Trophoblast cell (in vitro differentiated cells and primary cell): ENCODE results near the gene FAM135A.

ENCODE experiments used
- DNase-seq, 2 donors: peaks; one replicate each; pipeline ENCODE4 v3.0.0-alpha.2; 2016
- H2AFZ ChIP-seq: 2 replicates; pipeline ENCODE4 v1.6.1; 2013; ENCODE audit warnings: low read length, moderate library complexity, mild to moderate bottlenecking; ENCODE audit not compliant: insufficient read depth, poor library complexity
- H2AK5ac ChIP-seq: 2 replicates; pipeline ENCODE4 v1.6.1; 2013; ENCODE audit warnings: mild to moderate bottlenecking, low read length
- H2BK120ac ChIP-seq: 2 replicates; pipeline ENCODE4 v1.6.1; 2013; ENCODE audit warnings: low read length, mild to moderate bottlenecking, moderate library complexity; ENCODE audit not compliant: insufficient read depth, poor library complexity
- H2BK12ac ChIP-seq: 2 replicates; pipeline ENCODE4 v1.6.1; 2013; ENCODE audit warnings: mild to moderate bottlenecking, low read length, moderate library complexity
- H2BK5ac ChIP-seq: 2 replicates; pipeline ENCODE4 v1.6.1; 2013; ENCODE audit warnings: low read length, low read depth, moderate library complexity, mild to moderate bottlenecking; ENCODE audit not compliant: poor library complexity
- H3K14ac ChIP-seq: 2 replicates; pipeline ENCODE4 v1.6.1; 2013; ENCODE audit warnings: mild to moderate bottlenecking, low read length
- H3K18ac ChIP-seq: 2 replicates; pipeline ENCODE4 v1.6.1; 2013; ENCODE audit warnings: mild to moderate bottlenecking, low read length
- H3K23ac ChIP-seq: 2 replicates; pipeline ENCODE4 v1.6.1; 2013; ENCODE audit warnings: low read length
- H3K27ac ChIP-seq: 2 replicates; pipeline ENCODE4 v1.5.1; 2013; ENCODE audit warnings: low read depth, mild to moderate bottlenecking, inconsistent platforms, low read length, moderate library complexity
- H3K27me3 ChIP-seq: 2 replicates; pipeline ENCODE4 v1.6.1; 2013; ENCODE audit warnings: inconsistent platforms, mild to moderate bottlenecking, low read length, moderate library complexity; ENCODE audit not compliant: insufficient read depth
- H3K36me3 ChIP-seq, 2 experiments: 1 replicate in 1 of 2; 2 replicates in 1 of 2; pipeline ENCODE4 v1.6.1; 2013; ENCODE audit warnings: low read length in 2 of 2, mild to moderate bottlenecking in 2 of 2, moderate library complexity in 1 of 2; ENCODE audit not compliant: insufficient read depth in 2 of 2, control insufficient read depth in 1 of 2
- H3K4ac ChIP-seq: 2 replicates; pipeline ENCODE4 v1.6.1; 2013; ENCODE audit warnings: low read depth, mild to moderate bottlenecking, low read length, moderate library complexity
- H3K4me1 ChIP-seq, 2 experiments: 1 replicate in 1 of 2; 2 replicates in 1 of 2; pipeline ENCODE4 v1.6.1; 2013; ENCODE audit warnings: low read length in 2 of 2, mild to moderate bottlenecking in 2 of 2, moderate library complexity in 1 of 2; ENCODE audit not compliant: insufficient read depth in 2 of 2, control insufficient read depth in 1 of 2
- H3K4me2 ChIP-seq: 2 replicates; pipeline ENCODE4 v1.6.1; 2013; ENCODE audit warnings: inconsistent platforms, mild to moderate bottlenecking, low read length, moderate library complexity
- H3K4me3 ChIP-seq: 2 replicates; pipeline ENCODE4 v1.5.1; 2013; ENCODE audit warnings: mild to moderate bottlenecking, low read depth, low read length, inconsistent platforms
- H3K79me1 ChIP-seq: one replicate; pipeline ENCODE4 v1.6.1; 2013; ENCODE audit warnings: low read length
- H3K79me2 ChIP-seq: 2 replicates; pipeline ENCODE4 v1.6.1; 2013; ENCODE audit warnings: low read length, mild to moderate bottlenecking; ENCODE audit not compliant: control insufficient read depth, insufficient read depth, poor library complexity
- H3K9ac ChIP-seq: 2 replicates; pipeline ENCODE4 v1.6.1; 2013; ENCODE audit warnings: mild to moderate bottlenecking, low read length
- H3K9me3 ChIP-seq: 2 replicates; pipeline ENCODE4 v1.6.1; 2013; ENCODE audit warnings: low read depth, mild to moderate bottlenecking, control low read depth, inconsistent platforms, low read length; ENCODE audit not compliant: insufficient read depth
- H4K12ac ChIP-seq: 2 replicates; pipeline ENCODE4 v1.6.1; 2013; ENCODE audit warnings: low read depth, mild to moderate bottlenecking, low read length, moderate library complexity
- H4K8ac ChIP-seq: 2 replicates; pipeline ENCODE4 v1.6.1; 2013; ENCODE audit warnings: low read depth, mild to moderate bottlenecking, low read length, moderate library complexity
- H4K91ac ChIP-seq: one replicate; pipeline ENCODE4 v1.6.1; 2013; ENCODE audit warnings: low read depth, mild to moderate bottlenecking, low read length, moderate library complexity
- WGBS: extraction: QIAGEN DNeasy Blood & Tissue Kit; methylation state at CpG from one replicate; pipeline ENCODE4 v1.1.7; 2013; ENCODE audit warnings: missing lambda C conversion rate; ENCODE audit not compliant: insufficient read length, insufficient coverage; ENCODE audit errors: extremely low coverage; 5-methylcytosine and 5-hydroxymethylcytosine counted together

FAM135A gene

GRCh38 chr6:70371454-70372105, 41.7 kb upstream of the FAM135A start:
- Histone ChIP-seq H2BK5ac (no peak overlapping the region), H2AK5ac (no peak overlapping the region), H2AFZ (no peak overlapping the region), H3K79me1 (no peaks in the 10 kb centered on the region), H2BK12ac (no peak overlapping the region), H3K27me3 (peaks cover 3% of the 10 kb centered on the region), H3K36me3 (no peaks in the 10 kb centered on the region), H3K23ac (no peak overlapping the region), H3K27ac (no peak overlapping the region), H3K4me2 (no peak overlapping the region), H3K9me3 (no peaks in the 10 kb centered on the region), H2BK120ac (no peak overlapping the region), H3K79me2 (no peaks in the 10 kb centered on the region), H3K14ac (no peak overlapping the region), H3K18ac (no peak overlapping the region), H3K4me3 (no peak overlapping the region), H4K12ac (no peak overlapping the region), H3K4me1 (no peaks in the 10 kb centered on the region), H4K91ac (no peak overlapping the region), H3K9ac (no peak overlapping the region), H4K8ac (no peak overlapping the region), H3K4ac (no peak overlapping the region)
- whole genome bisulfite sequencing = no CpG with 5 or more reads among the region's 1 CpG
- peak in 1 of 2 donors; percentile 93 for DNase-seq

- peaks cover 2% of the 10 kb centered on the region for H3K79me1 ChIP-seq
- no peaks in the 10 kb centered on the region for H3K27me3 ChIP-seq
- no peaks in the 10 kb centered on the region for H3K79me2 ChIP-seq
- H3K36me3 ChIP-seq = no peaks in the 10 kb centered on the region
- no peak overlapping the region for H3K4me2 ChIP-seq
- no peak overlapping the region for H2AK5ac ChIP-seq
- no peak overlapping the region for H2BK12ac ChIP-seq
- H4K12ac ChIP-seq = no peak overlapping the region
- H3K9ac ChIP-seq = no peak overlapping the region
- no peak overlapping the region for H4K91ac ChIP-seq
- H3K23ac ChIP-seq = no peak overlapping the region
- H4K8ac ChIP-seq = no peak overlapping the region
- no CpG with 5 or more reads among the region's 3 CpGs for WGBS
- no peaks in the 10 kb centered on the region for H3K9me3 ChIP-seq
- H3K4me1 ChIP-seq = no peaks in the 10 kb centered on the region
- no peak overlapping the region for H3K27ac ChIP-seq
- no peak overlapping the region for H2BK5ac ChIP-seq
- DNase-seq = peak; percentile 27 to 74
- H3K18ac ChIP-seq = no peak overlapping the region
- H3K4ac ChIP-seq = no peak overlapping the region
- no peak overlapping the region for H3K4me3 ChIP-seq
- H2AFZ ChIP-seq = no peak overlapping the region
- H3K14ac ChIP-seq = no peak overlapping the region
- H2BK120ac ChIP-seq = no peak overlapping the region
Observed at GRCh38 chr6:70375166-70375565, 38.1 kb upstream of the FAM135A start.

- Histone ChIP-seq H2AK5ac (no peak overlapping the region), H2BK120ac (no peak overlapping the region), H4K91ac (no peak overlapping the region), H3K14ac (no peak overlapping the region), H3K4me3 (no peak overlapping the region), H3K4ac (no peak overlapping the region), H3K4me2 (no peak overlapping the region), H2BK5ac (no peak overlapping the region), H2BK12ac (no peak overlapping the region), H3K36me3 (no peaks in the 10 kb centered on the region), H3K27me3 (no peaks in the 10 kb centered on the region), H3K9me3 (no peaks in the 10 kb centered on the region), H3K23ac (no peak overlapping the region), H3K9ac (no peak overlapping the region), H3K27ac (no peak overlapping the region), H4K8ac (no peak overlapping the region), H3K79me2 (no peaks in the 10 kb centered on the region), H3K79me1 (peaks cover 2% of the 10 kb centered on the region), H3K18ac (no peak overlapping the region), H4K12ac (no peak overlapping the region), H3K4me1 (peaks cover 0 to 3% of the 10 kb centered on the region in 2 experiments), H2AFZ (no peak overlapping the region)
- no CpG with 5 or more reads among the region's 10 CpGs for WGBS
- DNase-seq = peak in 1 of 2 donors; percentile 45
Observed at GRCh38 chr6:70375882-70376281, 37.4 kb upstream of the FAM135A start.

GRCh38 chr6:70376628-70377027, 36.7 kb upstream of the FAM135A start:
- DNase-seq = no peak
- Histone ChIP-seq H2BK120ac (no peak overlapping the region), H4K91ac (no peak overlapping the region), H3K4me2 (no peak overlapping the region), H3K27me3 (no peaks in the 10 kb centered on the region), H3K9ac (no peak overlapping the region), H3K79me2 (no peaks in the 10 kb centered on the region), H3K14ac (no peak overlapping the region), H4K12ac (no peak overlapping the region), H3K36me3 (no peaks in the 10 kb centered on the region), H3K18ac (no peak overlapping the region), H2BK5ac (no peak overlapping the region), H3K4me1 (peaks cover 0 to 3% of the 10 kb centered on the region in 2 experiments), H2AK5ac (no peak overlapping the region), H3K4ac (no peak overlapping the region), H4K8ac (no peak overlapping the region), H3K9me3 (no peaks in the 10 kb centered on the region), H2AFZ (no peak overlapping the region), H3K4me3 (no peak overlapping the region), H3K23ac (no peak overlapping the region), H2BK12ac (no peak overlapping the region), H3K79me1 (peaks cover 2% of the 10 kb centered on the region), H3K27ac (no peak overlapping the region)
- no CpG with 5 or more reads among the region's 1 CpG for WGBS
